ENCODE results near the gene DNAJC6.

The DNAJC6 gene

DNA sequence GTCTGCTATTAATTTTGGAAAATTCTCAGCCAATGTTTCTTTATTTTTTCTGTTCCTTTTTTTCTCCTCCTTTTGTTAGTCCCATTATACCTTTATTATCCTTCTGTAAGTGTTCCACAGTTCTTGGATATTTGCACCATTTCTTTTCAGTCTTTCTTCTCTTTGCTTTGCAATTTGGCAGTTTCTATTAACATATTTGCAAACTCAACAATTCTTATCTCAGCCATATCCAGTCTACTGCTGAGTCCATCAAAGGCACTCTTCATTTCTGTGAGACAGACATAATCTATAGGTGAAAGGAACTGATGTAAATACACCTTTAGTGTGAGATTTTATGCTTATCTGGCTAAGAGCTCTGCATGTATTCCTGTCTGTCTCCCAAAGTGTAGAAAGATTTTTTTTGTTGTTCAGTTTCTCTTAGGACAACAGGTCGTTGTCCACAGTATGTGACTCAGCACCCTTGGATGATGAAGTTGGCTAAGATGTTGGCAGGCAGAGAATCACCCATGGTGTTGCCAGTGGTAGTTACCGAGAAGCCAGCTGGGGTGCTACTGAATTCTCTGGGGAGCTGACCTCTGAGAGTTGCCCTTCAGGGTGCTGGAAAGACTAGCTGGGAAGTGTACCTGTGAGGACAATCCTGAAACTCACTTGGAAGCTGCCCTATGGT lies 149.5 kb downstream of the DNAJC6 start:
- no peak overlapping the region for H3K4me3 ChIP-seq (ENCODE audit: low read length)
- TF ChIP-seq ZNF274 (IDR thresholded peaks at IDR 0.05; ENCODE audit: low read depth, low read length), result no peak

DNA sequence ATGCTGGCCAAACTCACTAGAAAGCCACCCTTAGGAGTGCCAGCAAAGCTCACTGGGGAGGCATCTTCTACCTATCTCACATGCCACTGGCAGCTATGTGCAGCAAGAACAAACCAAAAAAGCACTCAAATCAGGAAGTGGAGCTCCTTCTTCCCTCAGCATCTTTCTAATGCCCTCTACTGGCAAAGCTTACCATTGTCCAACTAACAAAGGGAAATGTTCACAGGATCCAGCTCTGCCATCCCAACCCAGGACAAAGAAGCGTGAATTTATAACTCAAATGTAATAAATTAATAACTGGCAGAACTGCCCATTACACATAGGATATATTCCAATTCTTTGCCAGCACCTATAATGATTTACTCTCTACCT lies 150.0 kb downstream of the DNAJC6 start:
- no peak for TF ChIP-seq ZNF274 (IDR thresholded peaks at IDR 0.05; ENCODE audit: low read depth, low read length)
- H3K4me3 ChIP-seq (ENCODE audit: low read length), result no peak overlapping the region
